HepG2 (cell line): ENCODE data around the gene SERPINE2. TPM values are rescaled to one million over a fixed set of nuclear protein-coding genes. Genes with fewer than 3 reads are reported as not detected.

ENCODE experiments used
- ATAC-seq: fragments of 200-7000 bp; cut with Tn5 transposase; 3 replicates; pipeline ENCODE4 v1.9.1; 2020; ENCODE audit warnings: mild to moderate bottlenecking, moderate library complexity
- BruUV-seq: library from RNA; stranded (reverse); fragments of 400-500 nt; replicated peaks from 2 replicates; lab custom pipeline; 2021; lab: Mats Ljungman, UMichigan
- CTCF ChIA-PET: fragments of 300-600 bp; formaldehyde crosslinking; extraction: SDS; loops from one replicate; lab custom pipeline; 2021; ENCODE audit warnings: low total read pairs, inconsistent platforms, low intra/inter-chr PET ratio; lab: Yijun Ruan, JAX
- POLR2A ChIA-PET: fragments of 350-600 bp; sonication (Branson Sonifier 250); formaldehyde crosslinking; loops from one replicate; lab custom pipeline; 2020; ENCODE audit warnings: antibody characterized with exemption, inconsistent platforms; lab: Yijun Ruan, JAX
- DNase-seq: peaks from one replicate; pipeline ENCODE4 v3.0.0-alpha.2; 2015; ENCODE audit warnings: low spot score
- FAIRE-seq: peaks from 3 replicates; lab custom pipeline; 2011; peaks lifted over from hg19 to GRCh38; lab: Jason Lieb, UNC
- H2AFZ ChIP-seq: one replicate; pipeline ENCODE4 v1.6.1; 2011; ENCODE audit warnings: low read length, inconsistent platforms
- H3K27ac ChIP-seq: fragments of 300-600 bp; 3 replicates; pipeline ENCODE4 v1.8.0; 2011; ENCODE audit warnings: mixed run types, mild to moderate bottlenecking, mixed read lengths, low read length, inconsistent platforms; ENCODE audit not compliant: insufficient read depth; ENCODE audit errors: extremely low read length
- H3K27me3 ChIP-seq, 2 experiments: fragments of 200-600 bp in 1 of 2; 2 replicates in 1 of 2; 3 replicates in 1 of 2; pipeline versions ENCODE4 v1.6.0 to v1.8.0; 2011; ENCODE audit warnings: low read length in 2 of 2, mild to moderate bottlenecking in 2 of 2, moderate library complexity in 2 of 2, inconsistent platforms in 1 of 2; ENCODE audit not compliant: insufficient read depth in 2 of 2, control insufficient read depth in 1 of 2
- H3K36me3 ChIP-seq, 2 experiments: fragments of 200-600 bp in 1 of 2; replicated peaks in 1 of 2; 2 replicates in 1 of 2; 3 replicates in 1 of 2; pipeline versions ENCODE4 v1.5.1 to v1.8.0; 2011; ENCODE audit warnings: low read length in 2 of 2, inconsistent platforms in 1 of 2; ENCODE audit not compliant: insufficient read depth in 2 of 2, control insufficient read depth in 1 of 2
- H3K4me1 ChIP-seq: 2 replicates; pipeline ENCODE4 v1.5.1; 2012; ENCODE audit warnings: low read length, inconsistent platforms; ENCODE audit not compliant: insufficient read depth
- H3K4me2 ChIP-seq: 2 replicates; pipeline ENCODE4 v1.6.0; 2011; ENCODE audit warnings: low read depth, low read length, inconsistent platforms
- H3K4me3 ChIP-seq, 3 experiments: fragments of 200-600 bp in 1 of 3; sonication (generic), shearing (Covaris generic) in 1 of 3; replicated peaks in 1 of 3; 2 replicates each; pipeline ENCODE4 v1.5.1; 2011 to 2016; ENCODE audit warnings: low read length in 3 of 3, inconsistent platforms in 2 of 3, low read depth in 2 of 3, mild to moderate bottlenecking in 2 of 3, control low read depth in 1 of 3, mixed read lengths in 1 of 3; ENCODE audit not compliant: insufficient read depth in 1 of 3
- H3K79me2 ChIP-seq: one replicate; pipeline ENCODE4 v1.6.1; 2011; ENCODE audit warnings: low read length, inconsistent platforms; ENCODE audit not compliant: insufficient read depth
- H3K9ac ChIP-seq: 2 replicates; pipeline ENCODE4 v1.6.0; 2011; ENCODE audit warnings: mild to moderate bottlenecking, low read depth, low read length, inconsistent platforms; ENCODE audit not compliant: insufficient read depth
- H3K9me3 ChIP-seq: 2 replicates; pipeline ENCODE4 v1.5.1; 2012; ENCODE audit warnings: mild to moderate bottlenecking, low read length
- H4K20me1 ChIP-seq: 2 replicates; pipeline ENCODE4 v1.6.0; 2011; ENCODE audit warnings: inconsistent platforms, mild to moderate bottlenecking, low read length, moderate library complexity; ENCODE audit not compliant: insufficient read depth
- CEBPG ChIP-seq: IDR thresholded peaks from 2 replicates; pipeline ENCODE4 v1.6.1; 2016
- IKZF5 ChIP-seq: IDR thresholded peaks from 2 replicates; pipeline ENCODE4 v1.6.1; 2018; ENCODE audit warnings: missing genetic modification reagents, mild to moderate bottlenecking, missing compliant biosample characterization
- LCORL ChIP-seq, 2 experiments: fragments of 450-650 bp in 1 of 2; sonication (generic) in 1 of 2; formaldehyde crosslinking in 1 of 2; IDR thresholded peaks; 2 replicates each; pipeline versions ENCODE4 v1.5.0 to v1.6.1; 2017 to 2020; ENCODE audit warnings: antibody characterized with exemption in 1 of 2, missing genetic modification reagents in 1 of 2
- PAX8 ChIP-seq: sonication (generic); formaldehyde crosslinking; IDR thresholded peaks from 2 replicates; pipeline ENCODE4 v1.8.0; 2022; ENCODE audit warnings: mild to moderate bottlenecking, missing genetic modification reagents, borderline replicate concordance
- ZBED4 ChIP-seq: sonication (generic); formaldehyde crosslinking; IDR thresholded peaks from 2 replicates; pipeline ENCODE4 v1.4.0; 2020; ENCODE audit warnings: missing genetic modification reagents, borderline replicate concordance
- ZNF619 ChIP-seq: sonication (generic); formaldehyde crosslinking; IDR thresholded peaks from 2 replicates; pipeline ENCODE4 v1.4.0; 2020; ENCODE audit warnings: mild to moderate bottlenecking, missing genetic modification reagents
- WGBS: methylation state at CpG from one replicate; pipeline ENCODE4 v1.1.6; 2017; ENCODE audit warnings: low lambda C conversion rate; 5-methylcytosine and 5-hydroxymethylcytosine counted together
- in situ Hi-C: cut with HindIII; loops from 2 replicates; pipeline ENCODE4 v1.10.0; 2017; ENCODE audit warnings: low pct_unique_long_range_greater_than_20kb; ENCODE audit not compliant: extremely low pct_ligation_motif_present
- intact Hi-C: fragments of 100-400 bp; cut with micrococcal nuclease; formaldehyde crosslinking; loops from one replicate; pipeline ENCODE4 v1.10.0; 2022; ENCODE audit not compliant: unreplicated experiment
- polyA plus RNA-seq, 8 experiments: library from polyadenylated mRNA; depleted of rRNA in 3 of 8; stranded (reverse) in 7 of 8; unstranded in 1 of 8; fragments of >200 nt; fragmentation: Illumina TruSeq in 4 of 8; extraction: Trizol in 4 of 8; gene quantifications; 2 replicates each; pipeline versions ENCODE4 v1.2.1 to v1.2.3, GENCODE V29; 2011 to 2016; ENCODE audit warnings: low read depth in 4 of 8, missing spikeins in 1 of 8, mixed read lengths in 1 of 8; ENCODE audit not compliant: insufficient read depth in 1 of 8
- total RNA-seq, 5 experiments: library from RNA; depleted of rRNA; stranded (reverse); fragments of >200 nt; fragmentation: Illumina TruSeq; extraction: Trizol; gene quantifications; 2 replicates each; pipeline ENCODE4 v1.2.3, GENCODE V29; 2016; ENCODE audit warnings: low read depth in 1 of 5
- TF ChIP-seq, protein P1 (sequence below), 2 experiments: sonication (generic) in 1 of 2; formaldehyde crosslinking in 1 of 2; IDR thresholded peaks; 2 replicates each; pipeline versions ENCODE4 v1.4.0 to v1.6.1; 2018 to 2020; ENCODE audit warnings: missing genetic modification reagents in 2 of 2, borderline replicate concordance in 1 of 2, low read depth in 1 of 2, mild to moderate bottlenecking in 1 of 2, missing biosample characterization in 1 of 2
- TF ChIP-seq, protein P2 (sequence below): sonication (generic); formaldehyde crosslinking; IDR thresholded peaks from 2 replicates; pipeline ENCODE4; 2020; ENCODE audit warnings: missing genetic modification reagents, mild to moderate bottlenecking, borderline replicate concordance

SERPINE2 gene
- total and polyA plus RNA-seq, 2 of the 13 experiments (the other 11 are each of a cell fraction or from before 2014, with no cell fraction given) = 7.9 to 18.1 TPM

DNA sequence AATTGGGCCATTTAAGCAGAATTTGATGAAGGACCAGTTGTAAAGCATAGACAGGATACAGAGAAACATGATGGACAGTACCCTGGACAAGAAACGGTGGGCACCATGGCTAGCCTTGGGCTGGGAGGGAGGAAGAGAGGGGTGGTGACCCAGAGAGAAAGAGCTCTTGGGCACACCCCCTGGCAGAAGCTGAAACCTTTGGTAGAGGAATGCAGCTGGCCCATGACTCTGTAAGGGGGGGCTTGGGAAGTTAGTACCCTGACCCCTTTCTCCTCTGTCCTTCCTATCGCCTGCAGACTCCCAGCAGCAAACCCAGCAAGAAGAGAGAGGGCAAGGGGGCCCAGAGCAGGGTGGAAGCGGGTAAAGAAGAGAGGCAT lies 49.2 kb downstream of the SERPINE2 start (continued):
- TF ChIP-seq ZBED4 (CRISPR knock-in tag) = no peak

- ATAC-seq = peak; percentile 99
- peak; percentile 70 for DNase-seq
- 0 out of 2 replicates have a peak overlapping the region, but pooled peaks have one; percentile 7 for H3K9ac ChIP-seq
- intact Hi-C loops (loop anchor here (1.0 to 5.0 kb wide), 4 partner anchors 19 to 663 kb away; no protein-coding TSS in a partner anchor), in situ Hi-C loops (loop anchor here (5.0 kb wide), 1 partner anchor 373 kb away; no protein-coding TSS in a partner anchor)
- H4K20me1 ChIP-seq = no peaks in the 10 kb centered on the region
- 47% methylated on average over 10 of the region's 10 CpGs for WGBS
- peaks cover 19% of the 10 kb centered on the region for H3K4me1 ChIP-seq
- POLR2A ChIA-PET = interaction anchor here (0.8 kb wide), 2 partner anchors 17 to 158 kb away, joined by 3 read pairs; no protein-coding TSS in a partner anchor
- H3K79me2 ChIP-seq = no peaks in the 10 kb centered on the region
- H2AFZ ChIP-seq = peak overlapping the region; percentile 21
- peak overlapping the region in 2 of 3 experiments; percentile 30 to 32; a peak in 3 of 6 replicates for H3K4me3 ChIP-seq
- peak overlapping the region; percentile 64 for H3K4me2 ChIP-seq
- H3K9me3 ChIP-seq = no peaks in the 10 kb centered on the region
- FAIRE-seq = peak; percentile 68
- H3K27ac ChIP-seq = no peak overlapping the region
- CTCF ChIA-PET = interaction anchor here (1.6 to 12.2 kb wide), 2 partner anchors 19 to 295 kb away, joined by 11 to 272 read pairs; no protein-coding TSS in a partner anchor
- no peaks in the 10 kb centered on the region for H3K27me3 ChIP-seq
- no peaks in the 10 kb centered on the region; a peak in 1 of 5 replicates for H3K36me3 ChIP-seq
- BruUV-seq = no TSS peak
- no peak for TF ChIP-seq PAX8 (CRISPR knock-in tag)
- no peak for TF ChIP-seq LCORL (IDR thresholded peaks at IDR 0.05)
- peak; percentile 39; the same call in 1 of the 2 replicates for TF ChIP-seq LCORL (CRISPR knock-in tag; IDR thresholded peaks at IDR 0.05)
- TF ChIP-seq ZNF619 (CRISPR knock-in tag) = 0 out of 2 replicates have a peak, but pooled peaks have one; percentile 49
- TF ChIP-seq, protein P1, sequence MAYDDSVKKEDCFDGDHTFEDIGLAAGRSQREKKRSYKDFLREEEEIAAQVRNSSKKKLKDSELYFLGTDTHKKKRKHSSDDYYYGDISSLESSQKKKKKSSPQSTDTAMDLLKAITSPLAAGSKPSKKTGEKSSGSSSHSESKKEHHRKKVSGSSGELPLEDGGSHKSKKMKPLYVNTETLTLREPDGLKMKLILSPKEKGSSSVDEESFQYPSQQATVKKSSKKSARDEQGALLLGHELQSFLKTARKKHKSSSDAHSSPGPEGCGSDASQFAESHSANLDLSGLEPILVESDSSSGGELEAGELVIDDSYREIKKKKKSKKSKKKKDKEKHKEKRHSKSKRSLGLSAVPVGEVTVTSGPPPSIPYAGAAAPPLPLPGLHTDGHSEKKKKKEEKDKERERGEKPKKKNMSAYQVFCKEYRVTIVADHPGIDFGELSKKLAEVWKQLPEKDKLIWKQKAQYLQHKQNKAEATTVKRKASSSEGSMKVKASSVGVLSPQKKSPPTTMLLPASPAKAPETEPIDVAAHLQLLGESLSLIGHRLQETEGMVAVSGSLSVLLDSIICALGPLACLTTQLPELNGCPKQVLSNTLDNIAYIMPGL (CRISPR knock-in tag; IDR thresholded peaks at IDR 0.05; ENCODE audit: borderline replicate concordance in 1 of 2, low read depth in 1 of 2) = peak in 1 of 2 experiments; percentile 38; a peak in 1 of 4 replicates
- TF ChIP-seq, protein P2, sequence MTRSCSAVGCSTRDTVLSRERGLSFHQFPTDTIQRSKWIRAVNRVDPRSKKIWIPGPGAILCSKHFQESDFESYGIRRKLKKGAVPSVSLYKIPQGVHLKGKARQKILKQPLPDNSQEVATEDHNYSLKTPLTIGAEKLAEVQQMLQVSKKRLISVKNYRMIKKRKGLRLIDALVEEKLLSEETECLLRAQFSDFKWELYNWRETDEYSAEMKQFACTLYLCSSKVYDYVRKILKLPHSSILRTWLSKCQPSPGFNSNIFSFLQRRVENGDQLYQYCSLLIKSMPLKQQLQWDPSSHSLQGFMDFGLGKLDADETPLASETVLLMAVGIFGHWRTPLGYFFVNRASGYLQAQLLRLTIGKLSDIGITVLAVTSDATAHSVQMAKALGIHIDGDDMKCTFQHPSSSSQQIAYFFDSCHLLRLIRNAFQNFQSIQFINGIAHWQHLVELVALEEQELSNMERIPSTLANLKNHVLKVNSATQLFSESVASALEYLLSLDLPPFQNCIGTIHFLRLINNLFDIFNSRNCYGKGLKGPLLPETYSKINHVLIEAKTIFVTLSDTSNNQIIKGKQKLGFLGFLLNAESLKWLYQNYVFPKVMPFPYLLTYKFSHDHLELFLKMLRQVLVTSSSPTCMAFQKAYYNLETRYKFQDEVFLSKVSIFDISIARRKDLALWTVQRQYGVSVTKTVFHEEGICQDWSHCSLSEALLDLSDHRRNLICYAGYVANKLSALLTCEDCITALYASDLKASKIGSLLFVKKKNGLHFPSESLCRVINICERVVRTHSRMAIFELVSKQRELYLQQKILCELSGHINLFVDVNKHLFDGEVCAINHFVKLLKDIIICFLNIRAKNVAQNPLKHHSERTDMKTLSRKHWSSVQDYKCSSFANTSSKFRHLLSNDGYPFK (CRISPR knock-in tag) = peak; percentile 73; the same call in 1 of the 2 replicates
- 0 out of 2 replicates have a peak, but pooled peaks have one; percentile 22 for TF ChIP-seq IKZF5
- peak; percentile 30; the same call in 1 of the 2 replicates for TF ChIP-seq CEBPG (CRISPR knock-in tag)
Observed at GRCh38 chr2:223989206-223989855, 49.8 kb downstream of the SERPINE2 start.
